Superior temporal gyrus (tissue), 1 donor: Measurements from ENCODE around the gene RPL37A.

Experiments
- DNase-seq: peaks from one replicate; pipeline ENCODE4 v3.0.0-alpha.2; 2016; ENCODE audit errors: extremely low spot score

The RPL37A gene

DNA sequence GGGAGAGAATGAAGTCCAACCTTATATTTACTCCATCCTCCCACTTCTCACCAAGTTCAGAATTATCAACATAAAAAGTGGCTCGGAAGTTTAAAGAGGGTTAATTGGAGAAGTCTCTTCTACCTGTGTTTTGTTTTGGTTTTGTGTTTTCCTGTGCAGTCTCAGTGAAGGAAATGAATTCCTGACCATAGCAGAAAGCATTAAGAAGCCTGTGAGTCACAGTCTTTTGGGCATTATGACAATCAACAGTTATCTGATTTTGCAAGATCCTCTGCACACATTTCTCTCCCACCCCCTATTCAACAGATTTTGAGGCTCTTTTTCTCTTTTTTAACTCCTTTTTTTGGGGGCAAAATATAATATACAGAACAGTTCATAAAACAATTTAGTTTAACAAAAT is 8.6 kb upstream of the RPL37A start:
- DNase-seq: no peak

DNA sequence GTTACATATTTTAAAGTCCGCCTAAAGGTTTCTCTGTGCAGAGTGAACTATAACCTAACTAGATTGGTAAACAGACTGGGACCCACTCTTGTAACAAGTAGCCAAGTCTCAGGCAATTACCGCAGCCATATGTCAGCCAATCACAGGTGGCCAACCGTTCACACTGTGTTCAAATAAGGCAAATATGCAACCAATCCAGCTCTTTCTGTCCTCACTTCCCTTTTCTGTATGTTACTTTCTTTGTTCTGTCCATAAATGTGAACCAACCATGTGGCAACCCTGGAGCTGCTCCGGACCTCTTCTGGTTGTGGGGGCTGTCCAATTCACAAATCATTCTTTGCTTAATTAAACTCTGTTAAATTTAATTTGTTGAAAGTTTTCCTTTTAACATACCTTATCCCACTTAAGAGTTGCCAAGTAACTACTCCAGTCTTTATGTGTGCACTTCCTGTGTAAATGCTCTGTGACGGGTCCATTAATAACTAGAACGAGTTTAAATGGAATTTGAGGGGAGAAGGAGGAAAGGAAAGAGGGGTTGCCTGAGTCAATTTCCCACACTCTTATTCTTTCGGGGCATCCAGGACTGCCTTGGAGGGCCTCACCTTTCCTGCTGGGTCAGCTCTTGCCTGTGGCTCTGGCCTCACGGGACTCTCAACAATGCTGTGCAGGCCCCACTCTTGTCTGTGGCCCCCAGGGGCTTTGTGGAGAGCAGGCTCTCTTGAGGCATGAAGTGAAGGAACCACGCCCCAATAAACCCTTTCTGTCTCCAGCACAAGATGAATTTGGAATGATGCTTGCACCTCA is 6.6 kb upstream of the RPL37A start:
- no peak for DNase-seq

DNA sequence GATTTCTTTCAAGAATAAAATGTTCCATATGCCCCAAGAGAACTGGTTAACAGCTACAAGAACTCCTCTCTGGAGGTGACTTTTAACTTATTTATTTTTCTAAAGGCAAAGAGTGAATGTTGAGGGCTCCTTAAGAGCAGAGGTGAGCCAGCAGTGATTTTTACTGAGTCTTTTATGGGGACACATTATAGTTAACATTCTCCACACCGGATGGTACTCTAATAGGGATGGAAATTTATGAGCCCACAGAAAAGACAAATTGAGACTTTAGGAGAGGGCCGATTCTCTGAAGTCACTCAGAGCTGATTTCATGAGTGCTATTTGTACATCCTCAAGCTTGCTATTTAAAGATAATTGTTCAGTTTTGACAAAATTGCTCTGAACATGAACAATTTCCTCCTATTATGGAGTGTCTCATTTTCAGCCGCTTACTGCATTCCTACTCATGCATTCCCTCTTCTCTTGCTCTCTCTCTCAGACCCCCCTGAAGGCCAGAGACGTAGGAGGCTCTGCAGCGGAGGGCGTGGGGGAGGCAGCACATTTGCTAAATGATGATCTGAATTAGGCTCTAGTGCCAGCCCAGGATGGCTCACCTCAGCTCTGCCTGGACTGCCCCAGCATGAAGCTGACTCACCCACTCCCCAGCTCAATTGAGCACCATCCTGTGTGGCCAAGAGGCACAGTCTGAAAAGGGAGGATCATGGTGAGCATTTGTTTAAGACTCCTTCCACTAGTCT is 5.9 kb upstream of the RPL37A start:
- no peak for DNase-seq

GRCh38 chr2:216493334-216493685 is 5.3 kb upstream of the RPL37A start:
- no peak for DNase-seq

DNA sequence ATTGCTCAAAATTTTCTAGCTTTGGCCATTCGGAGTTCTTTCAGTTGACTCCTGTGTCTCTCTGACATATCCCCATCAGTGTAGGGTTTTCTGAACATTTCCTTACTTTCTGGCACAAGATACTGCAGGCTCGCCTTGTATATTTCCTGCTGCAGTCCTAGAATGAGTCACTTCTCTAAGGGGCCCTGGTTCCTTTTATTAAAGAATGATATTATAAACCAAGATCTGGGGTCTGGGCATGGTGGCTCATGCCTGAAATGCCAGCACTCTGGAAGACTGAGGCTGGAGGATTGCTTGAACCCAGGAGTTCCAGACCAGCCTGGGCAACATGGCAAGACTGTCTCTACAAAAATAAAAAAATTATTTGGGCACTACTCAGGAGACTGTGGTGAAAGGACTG is 3.0 kb upstream of the RPL37A start:
- no peak for DNase-seq

DNA sequence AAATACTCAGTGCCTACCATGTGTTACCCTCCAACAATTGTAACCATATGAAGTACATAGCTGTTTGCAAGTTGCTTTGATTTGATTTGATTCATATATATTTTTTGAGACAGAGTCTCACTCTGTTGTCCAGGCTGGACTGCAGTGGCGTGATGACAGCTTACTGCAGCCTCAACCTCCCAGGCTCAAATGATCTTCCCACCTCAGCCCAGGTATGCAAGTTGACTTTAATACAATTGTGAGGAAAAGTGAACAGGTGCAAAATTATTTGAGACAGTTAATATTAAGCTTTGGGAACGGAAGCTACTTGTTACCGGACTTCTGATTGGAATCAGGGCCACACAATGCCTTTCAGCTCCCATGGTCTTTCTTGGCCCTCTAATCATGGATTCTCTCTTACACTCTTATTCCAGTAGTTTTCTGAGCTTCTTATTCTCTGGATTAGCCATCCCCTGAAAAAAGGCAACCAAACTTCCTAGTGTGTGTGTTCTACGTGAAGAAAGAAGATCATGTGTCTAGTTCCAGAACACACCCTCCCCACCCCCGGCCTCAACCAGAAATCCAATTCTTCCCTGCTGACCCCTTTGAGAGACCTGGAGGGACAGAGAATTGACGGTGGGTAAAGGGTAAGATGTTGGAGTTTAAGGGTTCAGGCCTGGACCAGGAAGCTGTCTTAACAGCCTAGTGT is 1.1 kb upstream of the RPL37A start:
- DNase-seq: no peak

DNA sequence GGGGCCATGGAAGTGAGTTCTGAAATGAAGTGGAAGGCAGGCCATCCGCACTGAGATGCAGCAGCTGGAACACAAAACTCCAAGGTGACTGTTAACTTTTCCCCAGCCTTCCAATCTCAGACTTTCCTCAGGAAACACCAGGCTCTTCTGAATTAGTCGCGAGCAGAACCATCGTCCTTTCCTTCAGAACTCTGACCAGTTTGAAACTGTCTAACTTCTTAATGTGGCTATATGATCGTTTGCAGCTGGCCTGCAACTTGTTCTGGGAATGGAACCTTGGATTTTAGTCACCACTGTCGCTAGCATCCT is 620 bp upstream of the RPL37A start:
- DNase-seq: no peak

DNA sequence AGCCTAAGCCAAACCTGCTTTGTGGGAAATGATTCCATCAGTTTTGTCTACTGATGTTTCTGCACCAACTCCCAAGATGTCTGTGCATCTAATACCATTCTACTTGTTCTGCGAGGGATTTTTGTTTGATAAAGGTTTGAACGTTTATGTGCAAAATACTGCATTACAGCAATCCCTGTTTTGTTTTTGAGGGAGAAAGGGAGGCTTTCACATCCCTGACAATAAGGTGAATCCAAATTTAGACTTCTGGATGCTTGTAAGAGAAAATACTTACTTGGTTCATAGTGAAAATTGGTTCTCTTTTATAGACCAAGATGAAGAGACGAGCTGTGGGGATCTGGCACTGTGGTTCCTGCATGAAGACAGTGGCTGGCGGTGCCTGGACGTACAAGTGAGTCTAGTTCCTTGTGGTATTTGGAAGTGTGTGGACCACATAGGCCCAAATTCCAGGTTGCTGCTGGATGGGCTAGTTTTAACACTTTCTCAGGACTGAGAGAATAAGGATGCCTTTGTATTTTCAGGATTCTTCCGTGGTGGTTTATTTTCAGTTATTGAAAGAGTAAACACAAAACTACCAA is 1.1 kb downstream of the RPL37A start:
- DNase-seq: no peak

DNA sequence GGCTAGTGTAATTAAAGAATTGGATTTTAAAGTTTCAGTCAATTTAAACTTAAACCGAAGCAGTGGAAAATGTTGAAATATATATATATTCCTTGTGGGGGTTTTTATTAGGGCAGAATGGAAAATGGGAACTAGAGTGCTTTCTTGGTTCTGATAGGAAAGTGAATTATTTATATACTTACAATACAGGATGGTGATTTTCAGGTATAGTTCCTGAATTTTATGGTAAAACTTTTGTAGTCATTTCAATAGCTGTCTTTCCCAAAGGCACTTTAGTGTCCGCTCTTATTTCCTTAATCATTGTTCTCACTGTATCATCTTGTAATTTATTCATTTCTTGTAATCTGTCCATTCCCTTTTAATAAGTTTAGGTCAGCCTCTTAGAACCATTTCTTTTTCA is 1.9 kb downstream of the RPL37A start:
- no peak for DNase-seq

- no peak for DNase-seq
Observed at GRCh38 chr2:216501854-216502253, 3.2 kb downstream of the RPL37A start.

GRCh38 chr2:216502381-216503158 is 3.9 kb downstream of the RPL37A start:
- no peak for DNase-seq

- DNase-seq: no peak
Observed at GRCh38 chr2:216503159-216503629, 4.5 kb downstream of the RPL37A start.

GRCh38 chr2:216503697-216504375 is 5.2 kb downstream of the RPL37A start:
- no peak for DNase-seq

GRCh38 chr2:216504376-216504762 is 5.7 kb downstream of the RPL37A start:
- DNase-seq: no peak

- no peak for DNase-seq
Observed at GRCh38 chr2:216505133-216506106, 6.8 kb downstream of the RPL37A start.

GRCh38 chr2:216507220-216508160 is 8.8 kb downstream of the RPL37A start:
- DNase-seq: no peak

DNA sequence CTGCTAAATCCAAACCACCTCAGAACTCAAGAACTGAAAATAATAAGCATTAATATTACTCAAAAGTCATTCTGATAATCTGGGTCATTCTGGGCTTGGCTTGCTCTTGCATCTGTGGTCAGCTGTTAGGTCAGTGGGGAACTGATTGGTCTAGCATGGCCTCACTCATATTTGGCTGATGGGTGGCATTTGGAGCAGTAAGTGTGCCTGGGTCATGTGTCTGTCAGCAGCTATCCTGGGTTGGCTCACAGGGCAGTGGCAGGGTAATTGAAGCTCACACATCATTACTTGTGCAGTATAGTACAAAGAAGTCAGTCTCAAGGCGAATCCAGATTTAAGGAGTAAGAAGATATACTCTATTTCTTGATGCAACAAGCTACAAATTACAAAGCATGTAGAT is 9.6 kb downstream of the RPL37A start:
- DNase-seq: no peak

DNA sequence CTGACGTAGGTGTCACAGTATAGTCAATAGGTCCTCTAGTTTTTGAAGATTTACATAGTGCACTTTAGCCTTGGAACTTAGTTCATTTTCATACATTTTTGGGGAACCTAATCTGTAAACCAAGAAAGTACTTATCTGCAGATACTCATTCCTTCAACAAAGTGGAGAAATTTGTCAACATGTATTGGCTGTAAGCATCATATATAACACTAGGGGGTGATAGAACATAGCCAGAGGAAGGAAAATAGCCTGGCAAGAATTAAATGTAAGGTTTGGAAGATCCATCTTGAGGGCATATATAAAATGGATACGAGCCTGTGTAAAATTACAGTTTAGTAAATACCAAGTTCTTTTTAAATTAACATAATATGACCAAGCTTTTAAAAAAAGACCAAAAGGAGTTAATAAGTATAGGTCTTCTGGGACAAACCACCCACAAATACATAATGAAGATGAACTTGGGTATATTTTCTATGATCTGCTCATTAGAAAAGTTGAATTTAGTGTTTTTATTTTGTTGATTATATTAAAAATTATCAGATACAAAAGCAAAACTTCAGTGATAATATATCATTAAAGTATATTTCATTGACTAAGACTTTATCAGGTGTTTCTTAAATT is 18.2 kb downstream of the RPL37A start:
- DNase-seq: peak; percentile 82
